Stimulated activated CD8-positive, alpha-beta memory T cell treated with anti-CD3 and anti-CD28 coated beads, Interleukin-15, amount 100 ng/mL, for 48 hours (primary cell): ENCODE measurements around the gene PPID.
"Not testable (repeated sequence)": the region's sequence is repeated elsewhere in the genome, so short reads cannot be mapped to it uniquely, and the experiment has no call there.

ENCODE experiments used
- DNase-seq, 2 donors: peaks; one replicate each; pipeline ENCODE4 v3.0.0-alpha.2; 2020; ENCODE audit warnings: low read depth in 2 of 2

Gene PPID

DNA sequence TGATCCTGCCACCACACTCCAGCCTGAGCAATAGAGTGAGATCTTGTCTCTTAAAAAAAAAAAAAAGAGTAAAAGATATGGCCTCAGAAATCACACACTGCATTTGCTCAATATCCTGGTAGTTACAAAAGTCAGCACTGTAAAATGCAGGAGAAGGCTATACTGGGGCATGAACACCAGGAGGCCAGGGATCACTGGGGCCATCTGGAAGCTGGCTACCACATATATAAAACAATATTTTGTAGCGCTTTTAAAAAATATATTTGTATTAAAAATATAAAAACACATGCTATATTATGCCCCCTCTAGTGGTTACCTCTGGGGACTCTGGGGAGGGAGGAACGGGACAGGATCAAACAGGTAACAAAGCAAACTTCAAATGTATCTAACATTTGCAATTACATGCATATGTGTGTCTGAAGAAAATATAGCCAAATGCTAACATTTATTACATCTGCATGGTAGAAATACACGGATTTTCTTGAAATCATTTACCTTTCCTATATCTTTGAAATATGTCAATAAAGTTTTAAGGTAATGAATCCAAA, 55.5 kb downstream of the PPID start:
- no peak for DNase-seq

DNA sequence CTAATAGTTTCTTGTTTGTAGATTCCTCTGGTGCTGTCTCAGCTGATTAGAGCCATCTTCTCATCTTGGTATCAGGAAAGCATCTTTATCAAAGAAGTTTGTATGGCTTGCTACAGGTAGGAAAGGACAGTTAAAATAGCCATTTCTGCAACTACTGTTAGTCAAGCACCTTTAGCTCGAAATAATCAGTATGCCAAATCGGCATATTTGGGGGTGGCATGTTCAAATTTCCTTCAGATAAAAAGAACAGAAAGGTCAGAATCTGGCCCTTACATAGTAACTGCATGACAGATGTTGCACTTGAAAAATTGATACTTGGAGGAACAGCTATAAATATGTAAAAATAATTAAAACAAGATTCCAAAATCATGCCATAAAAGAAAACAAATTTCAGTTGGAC, 56.3 kb downstream of the PPID start:
- DNase-seq: no peak

DNA sequence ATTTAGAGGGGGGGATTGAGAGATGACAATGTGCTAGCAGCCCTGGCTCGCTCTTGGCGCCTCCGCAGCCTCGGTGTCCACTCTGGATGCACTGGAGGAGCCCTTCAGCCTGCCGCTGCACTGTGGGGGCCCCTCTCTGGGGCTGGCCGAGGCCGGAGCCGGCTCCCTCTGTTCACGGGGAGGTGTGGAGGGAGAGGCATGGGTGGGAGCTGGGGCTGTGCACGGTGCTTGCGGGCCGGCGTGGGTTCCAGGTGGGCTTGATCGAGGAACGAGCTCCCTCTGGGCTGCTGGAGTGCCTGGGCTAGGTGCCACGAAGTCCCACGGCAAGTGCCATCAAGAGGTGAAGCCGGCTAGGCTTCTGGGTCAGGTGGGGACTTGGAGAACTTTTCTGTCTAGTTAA, 58.4 kb downstream of the PPID start:
- no peak for DNase-seq

DNA sequence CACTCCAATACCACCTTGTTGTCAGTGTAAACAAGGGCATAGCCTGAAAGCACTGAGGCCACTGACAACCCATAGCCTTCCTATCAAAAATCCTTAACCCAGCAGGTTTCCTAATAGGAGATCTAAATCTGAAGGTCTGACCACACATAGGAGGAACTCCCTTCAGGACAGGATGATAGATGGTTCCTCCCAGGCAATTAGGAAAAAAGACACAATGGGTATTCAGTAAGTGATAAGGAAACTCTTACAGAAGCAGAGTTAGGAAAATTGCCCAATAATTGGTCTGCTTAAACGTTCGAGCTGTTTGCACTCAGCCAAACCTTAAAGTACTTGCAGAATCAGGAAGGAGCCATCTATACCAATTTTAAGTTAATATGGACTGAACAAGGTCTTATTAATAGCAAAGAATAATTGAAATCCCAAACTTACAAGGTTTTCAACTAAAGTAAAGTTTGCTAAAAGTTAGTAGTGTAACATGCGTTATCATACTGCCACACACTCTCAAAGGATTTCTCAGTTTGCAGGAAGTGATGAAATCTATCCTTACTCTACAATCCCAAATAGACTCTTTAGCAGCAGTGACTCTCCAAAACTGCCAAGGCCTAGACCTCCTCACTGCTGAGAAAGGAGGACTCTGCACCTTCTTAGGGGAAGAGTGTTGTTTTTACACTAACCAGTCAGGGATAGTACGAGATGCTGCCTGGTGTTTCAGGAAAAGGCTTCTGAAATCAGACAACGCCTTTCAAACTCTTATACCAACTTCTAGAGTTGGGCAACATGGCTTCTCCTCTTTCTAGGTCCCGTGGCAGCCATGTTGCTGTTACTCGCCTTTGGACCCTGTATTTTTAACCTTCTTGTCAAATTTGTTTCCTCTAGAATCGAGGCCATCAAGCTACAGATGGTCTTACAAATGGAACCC, 59.2 kb downstream of the PPID start:
- DNase-seq: not testable (repeated sequence)

DNA sequence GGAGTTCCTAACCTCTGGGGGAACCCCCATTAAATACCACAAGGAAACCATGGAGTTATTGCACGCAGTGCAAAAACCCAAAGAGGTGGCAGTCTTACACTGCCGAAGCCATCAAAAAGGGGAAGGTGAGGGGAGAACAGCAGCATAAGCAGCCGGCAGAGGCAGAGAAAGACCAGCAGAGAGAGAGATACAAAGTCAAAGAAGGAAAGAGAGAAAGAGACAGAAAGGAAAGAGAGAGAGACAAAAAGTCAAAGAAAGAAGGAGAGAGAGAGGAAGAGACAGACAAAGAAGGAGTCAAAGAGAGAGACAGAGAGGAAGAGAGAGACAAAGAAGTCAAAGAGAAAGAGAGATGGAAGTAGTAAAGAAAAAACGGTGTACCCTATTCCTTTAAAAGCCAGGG, 59.9 kb downstream of the PPID start:
- DNase-seq: not testable (repeated sequence)
